Ishikawa (cell line): Measurements from ENCODE around the gene CYYR1.

ENCODE experiments used
- CEBPB ChIP-seq: IDR thresholded peaks from 2 replicates; pipeline ENCODE4 v1.6.1; 2012
- CREB1 ChIP-seq: IDR thresholded peaks from 2 replicates; pipeline ENCODE4 v1.6.1; 2012; ENCODE audit warnings: low read depth
- EGR1 ChIP-seq: IDR thresholded peaks from 2 replicates; pipeline ENCODE4 v1.6.1; 2012
- EP300 ChIP-seq: IDR thresholded peaks from 2 replicates; pipeline ENCODE4 v1.6.1; 2012; ENCODE audit warnings: borderline replicate concordance
- FOXM1 ChIP-seq: IDR thresholded peaks from 2 replicates; pipeline ENCODE4 v1.6.1; 2012; ENCODE audit warnings: low read depth, borderline replicate concordance
- NFIC ChIP-seq: IDR thresholded peaks from 2 replicates; pipeline ENCODE4 v1.6.1; 2012
- RAD21 ChIP-seq: IDR thresholded peaks from 2 replicates; pipeline ENCODE4 v1.6.1; 2012; ENCODE audit warnings: low read depth
- TAF1 ChIP-seq: IDR thresholded peaks from 2 replicates; pipeline ENCODE4 v1.6.1; 2012; ENCODE audit warnings: low read depth, mild to moderate bottlenecking
- TCF12 ChIP-seq: IDR thresholded peaks from 2 replicates; pipeline ENCODE4 v1.6.1; 2012; ENCODE audit warnings: low read depth
- TEAD4 ChIP-seq: IDR thresholded peaks from 2 replicates; pipeline ENCODE4 v1.6.1; 2012
- YY1 ChIP-seq: IDR thresholded peaks from 2 replicates; pipeline ENCODE4 v1.6.1; 2012; ENCODE audit warnings: low read depth
- ZBTB7A ChIP-seq: IDR thresholded peaks from 2 replicates; pipeline ENCODE4 v1.6.1; 2012; ENCODE audit warnings: low read depth
- TF ChIP-seq, protein P1 (sequence below): IDR thresholded peaks from 2 replicates; pipeline ENCODE4 v1.6.1; 2012
- TF ChIP-seq, protein P2 (sequence below): IDR thresholded peaks from 2 replicates; pipeline ENCODE4 v1.6.1; 2012; ENCODE audit warnings: low read depth, mild to moderate bottlenecking
- TF ChIP-seq, protein P3 (sequence below): IDR thresholded peaks from 2 replicates; pipeline ENCODE4 v1.6.1; 2012

Gene CYYR1

DNA sequence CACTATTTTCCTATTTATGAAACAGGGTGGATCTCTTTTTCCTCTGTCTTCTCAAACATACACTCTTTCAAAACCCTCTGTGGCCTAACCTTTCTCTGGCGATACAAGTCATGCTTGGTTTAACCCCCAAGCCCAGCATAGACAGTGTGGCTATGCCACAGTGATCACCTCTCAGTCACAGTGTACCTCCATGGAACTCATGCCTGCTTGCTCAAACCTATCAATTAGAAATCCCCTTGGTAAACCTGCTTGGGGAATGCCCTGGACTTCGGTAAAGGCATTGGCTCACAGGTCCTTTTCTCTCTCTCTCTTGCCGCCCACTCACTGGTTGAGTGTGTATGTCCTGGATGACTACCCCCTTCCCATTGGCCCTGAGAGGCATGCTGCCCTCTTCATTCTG is 147.5 kb downstream of the CYYR1 start:
- TF ChIP-seq YY1: no peak
- no peak for TF ChIP-seq ZBTB7A
- TF ChIP-seq, protein P1, sequence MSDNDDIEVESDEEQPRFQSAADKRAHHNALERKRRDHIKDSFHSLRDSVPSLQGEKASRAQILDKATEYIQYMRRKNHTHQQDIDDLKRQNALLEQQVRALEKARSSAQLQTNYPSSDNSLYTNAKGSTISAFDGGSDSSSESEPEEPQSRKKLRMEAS: no peak
- no peak for TF ChIP-seq CREB1
- no peak for TF ChIP-seq CEBPB
- no peak for TF ChIP-seq NFIC
- TF ChIP-seq, protein P2, sequence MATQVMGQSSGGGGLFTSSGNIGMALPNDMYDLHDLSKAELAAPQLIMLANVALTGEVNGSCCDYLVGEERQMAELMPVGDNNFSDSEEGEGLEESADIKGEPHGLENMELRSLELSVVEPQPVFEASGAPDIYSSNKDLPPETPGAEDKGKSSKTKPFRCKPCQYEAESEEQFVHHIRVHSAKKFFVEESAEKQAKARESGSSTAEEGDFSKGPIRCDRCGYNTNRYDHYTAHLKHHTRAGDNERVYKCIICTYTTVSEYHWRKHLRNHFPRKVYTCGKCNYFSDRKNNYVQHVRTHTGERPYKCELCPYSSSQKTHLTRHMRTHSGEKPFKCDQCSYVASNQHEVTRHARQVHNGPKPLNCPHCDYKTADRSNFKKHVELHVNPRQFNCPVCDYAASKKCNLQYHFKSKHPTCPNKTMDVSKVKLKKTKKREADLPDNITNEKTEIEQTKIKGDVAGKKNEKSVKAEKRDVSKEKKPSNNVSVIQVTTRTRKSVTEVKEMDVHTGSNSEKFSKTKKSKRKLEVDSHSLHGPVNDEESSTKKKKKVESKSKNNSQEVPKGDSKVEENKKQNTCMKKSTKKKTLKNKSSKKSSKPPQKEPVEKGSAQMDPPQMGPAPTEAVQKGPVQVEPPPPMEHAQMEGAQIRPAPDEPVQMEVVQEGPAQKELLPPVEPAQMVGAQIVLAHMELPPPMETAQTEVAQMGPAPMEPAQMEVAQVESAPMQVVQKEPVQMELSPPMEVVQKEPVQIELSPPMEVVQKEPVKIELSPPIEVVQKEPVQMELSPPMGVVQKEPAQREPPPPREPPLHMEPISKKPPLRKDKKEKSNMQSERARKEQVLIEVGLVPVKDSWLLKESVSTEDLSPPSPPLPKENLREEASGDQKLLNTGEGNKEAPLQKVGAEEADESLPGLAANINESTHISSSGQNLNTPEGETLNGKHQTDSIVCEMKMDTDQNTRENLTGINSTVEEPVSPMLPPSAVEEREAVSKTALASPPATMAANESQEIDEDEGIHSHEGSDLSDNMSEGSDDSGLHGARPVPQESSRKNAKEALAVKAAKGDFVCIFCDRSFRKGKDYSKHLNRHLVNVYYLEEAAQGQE: no peak
- TF ChIP-seq EP300: no peak
- no peak for TF ChIP-seq TCF12
- no peak for TF ChIP-seq RAD21
- TF ChIP-seq TAF1: no peak
- TF ChIP-seq EGR1: no peak
- TF ChIP-seq, protein P3, sequence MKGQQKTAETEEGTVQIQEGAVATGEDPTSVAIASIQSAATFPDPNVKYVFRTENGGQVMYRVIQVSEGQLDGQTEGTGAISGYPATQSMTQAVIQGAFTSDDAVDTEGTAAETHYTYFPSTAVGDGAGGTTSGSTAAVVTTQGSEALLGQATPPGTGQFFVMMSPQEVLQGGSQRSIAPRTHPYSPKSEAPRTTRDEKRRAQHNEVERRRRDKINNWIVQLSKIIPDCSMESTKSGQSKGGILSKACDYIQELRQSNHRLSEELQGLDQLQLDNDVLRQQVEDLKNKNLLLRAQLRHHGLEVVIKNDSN: no peak
- no peak for TF ChIP-seq FOXM1
- no peak for TF ChIP-seq TEAD4

DNA sequence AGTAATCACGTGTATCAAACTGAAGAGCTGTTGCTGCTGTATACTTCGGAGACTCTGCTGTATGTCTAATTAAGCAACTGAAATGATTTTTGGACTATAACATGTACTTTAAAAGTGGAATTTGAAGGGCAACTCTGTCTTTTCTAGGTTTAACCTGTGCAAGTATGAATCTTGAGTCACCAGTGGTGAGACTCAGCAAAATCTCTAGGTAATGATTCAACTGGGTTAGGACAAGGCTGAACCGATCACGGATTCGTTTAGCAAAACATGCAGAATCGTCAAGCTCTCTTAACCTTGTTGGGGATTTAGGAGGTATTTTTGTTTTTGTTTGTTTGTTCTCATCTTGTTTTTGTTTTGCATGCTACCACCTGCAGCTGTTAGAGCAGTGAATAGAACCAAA is 149.6 kb downstream of the CYYR1 start:
- TF ChIP-seq YY1 (no peak), TCF12 (no peak), CEBPB (no peak), EP300 (no peak), CREB1 (no peak), EGR1 (no peak), TEAD4 (no peak), RAD21 (no peak), FOXM1 (no peak), TAF1 (no peak), NFIC (no peak), ZBTB7A (no peak)
- TF ChIP-seq, protein P3: no peak
- TF ChIP-seq, protein P2: no peak
- TF ChIP-seq, protein P1: no peak

DNA sequence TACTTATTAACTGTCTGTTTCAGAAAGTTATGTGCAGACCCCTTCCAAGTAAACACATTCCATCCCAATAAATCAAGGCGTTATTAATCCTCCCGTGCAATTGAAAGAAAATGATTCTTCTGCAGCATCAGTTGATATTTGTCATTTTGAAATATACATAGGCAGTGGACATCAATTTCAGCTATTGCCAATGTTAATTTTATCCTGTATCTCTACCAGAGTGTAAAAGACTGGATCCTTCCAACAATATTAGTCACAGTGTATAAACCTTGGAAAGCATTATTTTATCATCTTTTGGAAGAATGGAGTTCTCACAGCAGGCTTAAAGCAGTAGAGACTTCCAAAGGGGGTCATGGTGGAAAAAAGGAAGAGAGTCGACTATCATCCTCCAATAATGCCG is 150.4 kb downstream of the CYYR1 start:
- TF ChIP-seq TCF12 (no peak), EGR1 (no peak), CEBPB (no peak), TAF1 (no peak), EP300 (no peak)
- TF ChIP-seq, protein P3: no peak
- TF ChIP-seq, protein P2: no peak

DNA sequence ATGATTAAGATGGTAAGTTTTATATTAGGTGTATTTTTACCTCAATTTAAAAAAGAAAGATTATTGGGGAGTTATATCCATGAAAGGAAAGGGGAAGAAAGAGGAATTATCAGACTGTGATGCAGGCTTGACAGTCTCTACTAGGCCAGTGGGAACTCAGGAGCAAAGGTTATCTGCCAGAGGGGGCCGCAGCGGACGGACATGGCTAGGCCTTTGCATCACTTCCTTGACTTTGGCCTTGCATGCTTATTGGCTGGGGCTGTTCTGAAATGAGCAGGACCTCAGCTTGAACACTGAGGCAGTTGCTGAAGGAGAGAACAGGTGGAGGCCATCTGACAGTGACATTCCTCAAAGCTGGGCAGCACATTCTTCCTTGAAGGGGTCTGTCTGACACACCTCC is 150.9 kb downstream of the CYYR1 start:
- TF ChIP-seq TCF12 (no peak), EP300 (no peak), CREB1 (no peak), NFIC (no peak), YY1 (no peak), EGR1 (no peak), CEBPB (no peak), TAF1 (no peak), ZBTB7A (no peak), FOXM1 (no peak), TEAD4 (no peak), RAD21 (no peak)
- TF ChIP-seq, protein P2: no peak
- TF ChIP-seq, protein P3: no peak
- TF ChIP-seq, protein P1: no peak
